NCI-H446 treated with DMSO at 0.1 percent for 48 hours (cell line): ENCODE results near the gene PKHD1.
A peak's percentile ranks its signal among the peaks of the same experiment; 100 is the strongest.
"Not testable (repeated sequence)": the region's sequence is repeated elsewhere in the genome, so short reads cannot be mapped to it uniquely, and the experiment has no call there.

Experiments used
- DNase-seq: peaks from one replicate; lab custom pipeline; 2025; lab: John Stamatoyannopoulos, UW

Gene PKHD1

DNA sequence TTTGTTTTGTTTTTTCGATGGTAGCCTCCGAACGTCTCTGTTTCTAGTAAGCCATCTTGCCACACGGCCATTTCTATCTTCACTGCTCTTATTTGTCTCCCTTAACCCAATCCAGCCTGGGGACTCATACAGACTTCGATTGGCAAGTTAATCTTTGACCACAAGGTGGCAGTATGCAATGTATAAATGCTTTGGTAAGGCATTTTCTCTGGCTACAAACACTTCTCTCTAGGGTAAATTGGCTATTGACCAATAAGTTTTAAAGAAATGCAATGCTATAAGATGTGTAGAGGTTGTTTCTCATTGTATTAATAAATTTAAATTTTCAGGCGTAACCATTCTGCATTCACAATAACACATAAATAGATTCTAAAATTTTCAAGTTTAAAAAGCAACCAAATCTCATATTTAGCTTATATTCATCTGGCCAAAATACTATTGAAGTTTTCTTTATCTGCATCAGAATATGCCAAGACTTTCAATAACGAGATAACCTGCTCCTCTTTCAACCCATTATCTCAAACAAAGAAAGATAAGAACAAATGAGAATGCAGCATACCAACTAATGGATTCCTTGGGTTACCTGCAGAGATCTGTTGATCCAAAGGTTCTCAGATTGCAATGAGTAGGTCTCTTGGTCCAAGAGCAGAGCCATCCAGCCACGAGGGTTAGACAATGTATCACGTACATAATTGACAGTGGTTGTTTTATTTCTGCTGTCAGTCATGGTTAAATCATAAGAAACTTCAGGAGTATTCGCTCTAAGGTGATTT, 231.9 kb downstream of the PKHD1 start:
- peak; percentile 54 for DNase-seq

DNA sequence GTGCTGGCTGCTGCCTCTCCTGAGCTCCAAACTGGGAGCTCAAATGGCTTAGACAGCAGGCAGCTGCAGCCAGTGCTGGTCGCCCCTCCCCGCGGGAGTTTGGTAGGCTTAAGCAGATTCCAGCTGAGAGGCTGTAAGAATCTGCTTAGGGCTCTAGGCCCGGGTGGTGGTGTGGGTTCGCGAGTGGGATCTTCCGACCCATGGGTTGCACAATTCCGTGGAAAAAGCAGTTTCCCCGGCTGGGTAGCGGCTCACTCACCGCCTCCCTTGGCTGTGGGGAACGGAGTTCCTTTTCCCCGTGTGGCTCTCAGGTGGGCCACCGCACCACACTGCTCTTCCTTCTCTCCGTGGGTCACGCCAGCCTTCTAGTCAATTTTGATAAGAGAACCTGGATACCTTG, 232.5 kb downstream of the PKHD1 start:
- no peak for DNase-seq

DNA sequence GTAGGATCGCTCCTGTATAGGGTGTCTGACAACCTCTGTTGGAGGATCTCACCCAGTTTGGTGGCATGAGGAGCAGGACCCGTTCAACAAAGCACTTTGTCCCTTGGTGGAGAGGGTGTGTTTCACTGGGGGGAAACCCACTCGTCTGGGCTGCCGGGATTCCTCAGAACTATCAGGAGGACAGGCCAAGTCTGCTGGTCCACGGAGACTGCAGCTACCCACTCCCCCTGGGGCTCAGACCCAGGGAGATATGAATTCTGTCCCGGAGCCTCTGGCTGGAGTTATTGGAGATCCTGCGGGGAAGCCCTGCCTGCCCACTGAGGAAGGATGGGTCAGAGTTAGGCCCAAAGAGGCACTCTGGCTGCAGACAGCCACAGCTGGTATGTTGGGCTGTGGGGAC, 233.1 kb downstream of the PKHD1 start:
- DNase-seq, result no peak

DNA sequence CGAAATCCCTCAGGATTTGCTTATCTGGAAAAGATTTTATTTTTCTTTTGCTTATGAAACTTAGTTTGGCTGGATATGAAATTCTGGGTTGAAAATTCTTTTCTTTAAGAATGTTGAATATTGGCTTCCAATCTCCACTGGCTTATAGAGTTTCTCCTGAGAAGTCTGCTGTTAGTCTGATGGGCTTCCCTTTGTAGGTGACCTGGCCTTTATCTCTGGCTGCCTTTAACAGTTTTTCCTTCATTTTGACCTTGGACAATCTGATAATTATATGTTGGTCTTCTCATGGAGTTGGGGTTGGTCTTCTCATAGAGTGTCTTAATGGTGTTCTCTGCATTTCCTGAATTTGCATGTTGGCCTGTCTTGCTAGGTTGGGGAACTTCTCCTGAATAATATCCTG, 234.3 kb downstream of the PKHD1 start:
- not testable (repeated sequence) for DNase-seq

DNA sequence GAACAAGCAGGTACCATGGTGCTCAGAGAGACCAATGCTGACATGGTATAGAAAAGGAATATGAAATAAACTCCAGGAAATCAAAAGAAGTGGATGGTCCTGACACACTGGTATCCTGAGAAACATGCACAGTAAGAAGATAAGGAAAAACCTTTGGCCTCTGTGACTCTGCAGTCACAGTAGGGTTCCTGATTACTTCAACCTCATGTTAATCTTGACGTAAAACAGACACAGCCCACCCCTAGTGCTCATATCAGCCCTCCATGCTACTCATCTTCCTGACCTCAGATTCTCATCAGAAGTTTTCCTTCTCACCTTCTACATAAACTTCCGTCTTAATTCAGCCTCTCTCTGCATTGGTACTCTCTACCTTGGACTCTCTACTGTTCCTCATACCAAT, 240.9 kb downstream of the PKHD1 start:
- DNase-seq, result no peak

DNA sequence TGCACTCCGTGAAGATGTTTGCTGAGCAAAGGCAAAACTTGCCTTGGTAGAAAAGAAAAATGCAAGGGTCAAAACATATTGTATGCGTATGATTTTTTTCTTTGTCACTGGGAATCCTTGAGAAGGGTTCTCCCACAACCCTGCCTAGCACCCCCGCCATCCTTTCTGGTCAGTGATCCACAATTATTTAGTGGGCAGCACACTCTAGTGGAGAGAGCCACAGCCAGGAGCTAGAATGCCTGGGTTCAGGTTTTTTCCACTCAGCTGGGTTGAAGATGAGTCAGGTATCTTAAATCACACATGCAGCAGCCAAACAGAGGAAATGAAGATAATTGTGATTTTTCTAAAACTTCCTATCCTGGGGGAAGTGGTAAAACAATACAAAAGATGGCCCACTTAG, 243.1 kb downstream of the PKHD1 start:
- DNase-seq, result no peak

DNA sequence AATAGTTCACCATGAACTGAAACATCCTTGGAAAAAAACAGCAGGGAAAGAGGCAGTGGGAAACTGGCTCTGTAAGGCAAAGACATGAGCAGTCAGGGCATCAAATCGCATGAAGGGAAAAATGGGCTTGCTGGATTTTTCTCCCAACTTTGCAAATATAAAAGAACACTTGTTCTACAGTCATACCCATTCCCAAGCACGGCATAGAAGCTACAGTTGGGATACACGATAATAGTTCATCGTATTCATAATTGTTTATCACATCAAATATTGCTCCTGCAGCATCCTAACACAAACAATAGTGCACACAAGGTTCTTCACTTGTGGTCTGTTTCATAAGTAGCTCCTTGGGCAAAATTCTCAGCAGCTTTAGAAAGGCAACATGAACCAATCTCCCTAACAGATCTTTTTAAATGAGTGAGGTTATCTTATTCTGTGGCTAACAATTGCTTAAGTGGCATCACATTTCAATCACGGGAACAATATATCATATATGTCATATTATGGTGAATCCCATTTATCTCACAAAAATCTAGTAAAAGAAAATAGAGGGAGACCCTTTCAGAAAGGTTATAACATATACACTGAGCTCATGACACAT, 243.9 kb downstream of the PKHD1 start:
- DNase-seq, result no peak

DNA sequence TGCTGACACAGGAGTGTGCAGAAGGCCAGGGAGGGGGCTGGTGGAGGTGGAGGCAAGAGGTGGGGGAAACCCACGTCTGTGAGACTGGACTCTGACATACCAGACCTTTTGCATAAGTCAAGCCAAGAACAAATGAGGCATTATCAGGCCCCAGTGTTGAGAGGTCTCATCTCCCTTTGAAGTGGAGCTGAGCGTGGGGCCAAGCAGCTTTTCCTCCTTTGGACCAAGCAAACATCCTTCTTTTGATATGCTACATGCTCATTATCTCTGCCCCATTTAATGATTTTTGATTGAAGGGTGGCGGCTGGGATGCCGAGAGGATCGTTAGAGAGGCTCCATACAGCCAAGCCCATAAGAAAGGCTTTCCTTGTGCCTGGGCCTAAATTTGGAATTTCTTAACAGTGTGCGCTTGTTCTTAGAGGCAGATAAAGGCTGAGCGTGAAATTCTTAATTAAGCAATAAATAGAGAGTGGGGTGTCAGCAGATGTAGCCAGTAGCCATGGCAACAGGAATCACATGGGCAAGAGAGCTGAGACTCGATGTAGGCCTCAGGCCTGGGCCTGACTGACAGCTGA, 244.5 kb downstream of the PKHD1 start:
- no peak for DNase-seq

DNA sequence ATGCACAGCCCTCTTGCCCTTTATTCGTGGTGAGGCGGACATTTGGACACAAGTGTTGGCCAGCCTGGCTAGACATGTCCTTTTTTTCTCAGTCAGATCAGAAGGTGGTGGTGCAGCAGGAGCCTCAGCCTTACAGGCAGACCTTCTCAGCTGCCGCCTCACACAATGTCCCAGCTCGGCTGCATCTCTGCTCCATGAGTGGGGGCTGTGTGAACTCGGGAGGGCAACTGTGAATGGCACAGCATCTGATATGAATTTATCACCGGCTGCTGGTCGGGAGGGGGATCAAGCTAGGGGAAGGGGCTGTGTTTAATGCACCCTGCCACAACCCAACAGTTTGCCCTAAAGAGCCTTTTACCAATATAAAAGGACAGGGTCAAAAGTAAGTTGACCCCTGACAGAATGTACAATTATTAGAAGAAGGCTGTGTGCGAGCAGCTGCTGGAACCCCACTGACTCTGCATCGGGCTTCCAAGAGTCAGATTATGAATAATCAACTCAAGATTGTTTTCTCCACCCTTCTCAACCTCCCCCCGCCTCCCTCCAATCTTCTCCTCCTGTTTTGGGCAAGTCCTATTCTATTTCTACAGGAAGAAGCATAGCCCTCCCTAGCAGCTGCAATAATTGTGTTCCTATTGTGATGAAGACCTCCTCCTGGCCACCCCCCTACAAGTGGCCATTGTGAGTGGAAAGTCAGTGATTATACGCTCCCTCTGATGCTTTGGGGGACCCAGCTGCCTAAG, 245.2 kb downstream of the PKHD1 start:
- no peak for DNase-seq

DNA sequence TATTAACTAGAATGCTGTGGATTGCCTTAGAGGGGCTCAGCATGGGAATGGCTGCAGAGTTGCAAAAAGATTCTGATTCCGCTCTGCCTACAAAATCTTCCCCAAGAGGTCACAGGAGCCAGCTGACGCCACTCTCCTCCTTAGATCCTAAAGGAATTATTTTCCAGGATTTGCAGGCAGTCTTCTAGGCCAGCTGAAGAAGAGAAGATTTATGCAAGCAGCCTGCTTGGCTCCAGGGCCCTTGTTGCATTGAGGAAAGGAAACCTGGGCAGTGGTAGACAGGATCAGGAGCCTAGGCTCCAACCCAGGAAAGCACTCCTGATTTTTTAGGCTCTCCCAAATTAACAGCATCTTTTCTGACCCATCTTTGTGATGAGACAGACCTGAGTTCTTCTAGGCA, 245.8 kb downstream of the PKHD1 start:
- DNase-seq, result no peak

DNA sequence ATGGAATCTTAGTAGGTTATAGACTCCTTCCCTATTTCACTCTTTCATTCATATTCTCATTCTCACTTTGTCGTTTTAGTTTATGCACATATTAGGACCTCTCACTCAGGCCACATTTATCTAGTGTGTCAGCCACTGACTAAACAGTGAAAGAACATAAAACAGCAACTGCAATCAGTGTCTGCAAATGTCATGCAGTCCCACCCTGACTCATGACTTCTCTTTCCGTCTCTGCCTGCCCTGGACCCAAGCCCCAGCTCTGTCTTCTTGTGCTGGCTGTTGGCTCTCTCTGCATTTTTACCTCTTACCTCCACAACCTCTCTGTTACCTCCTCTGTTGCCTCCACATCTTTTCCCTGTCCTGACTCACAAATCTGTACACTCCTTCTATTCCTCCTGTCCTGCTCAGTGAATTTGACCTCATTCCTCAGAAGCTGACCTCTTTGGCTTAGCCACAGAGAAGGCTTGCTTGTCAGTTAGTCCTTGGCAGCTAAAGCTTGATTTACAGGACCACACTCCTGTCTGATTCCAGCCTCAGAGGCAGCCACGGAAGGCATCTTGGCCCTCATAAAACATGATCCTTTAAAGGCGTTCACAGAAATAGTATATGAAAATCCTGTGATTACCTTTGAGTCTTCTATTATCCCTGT, 247.6 kb downstream of the PKHD1 start:
- no peak for DNase-seq

DNA sequence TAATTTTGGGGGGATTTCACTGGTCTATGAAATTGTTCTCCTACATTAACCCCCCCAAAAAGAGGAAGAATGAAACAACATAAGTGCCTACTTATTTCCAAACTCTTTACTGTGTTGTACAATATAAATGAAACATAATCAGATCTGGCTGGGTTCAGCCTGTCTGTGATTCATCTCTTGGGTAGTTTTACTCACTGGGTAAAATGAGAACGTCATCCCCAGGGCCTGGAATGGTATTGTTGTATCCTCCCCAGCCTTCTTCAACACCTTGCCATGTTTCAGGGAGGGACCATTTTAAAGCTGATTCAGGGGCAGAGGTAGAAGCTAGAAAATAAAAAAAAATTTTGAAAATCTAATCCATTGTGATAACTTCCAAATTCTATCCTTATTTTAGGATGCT, 256.7 kb downstream of the PKHD1 start:
- DNase-seq, result no peak

DNA sequence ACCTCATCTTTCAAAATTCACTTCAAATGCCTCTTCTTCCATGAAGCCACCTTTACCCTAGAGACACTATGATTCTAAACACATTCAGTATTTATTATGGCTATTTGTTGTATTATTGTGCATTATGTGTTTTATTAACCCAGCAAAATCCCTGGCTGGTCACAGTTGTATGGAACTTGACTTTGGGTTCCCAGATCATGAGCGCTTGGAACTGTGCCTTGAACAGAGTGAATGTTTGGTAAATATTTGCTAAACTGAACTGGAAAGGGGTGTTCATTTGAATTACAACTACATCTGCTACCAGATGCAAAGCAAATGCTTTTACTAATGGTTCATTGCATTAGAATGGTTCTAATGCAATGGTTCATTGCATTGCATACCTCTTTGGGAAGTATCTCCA, 259.8 kb downstream of the PKHD1 start:
- DNase-seq, result no peak

DNA sequence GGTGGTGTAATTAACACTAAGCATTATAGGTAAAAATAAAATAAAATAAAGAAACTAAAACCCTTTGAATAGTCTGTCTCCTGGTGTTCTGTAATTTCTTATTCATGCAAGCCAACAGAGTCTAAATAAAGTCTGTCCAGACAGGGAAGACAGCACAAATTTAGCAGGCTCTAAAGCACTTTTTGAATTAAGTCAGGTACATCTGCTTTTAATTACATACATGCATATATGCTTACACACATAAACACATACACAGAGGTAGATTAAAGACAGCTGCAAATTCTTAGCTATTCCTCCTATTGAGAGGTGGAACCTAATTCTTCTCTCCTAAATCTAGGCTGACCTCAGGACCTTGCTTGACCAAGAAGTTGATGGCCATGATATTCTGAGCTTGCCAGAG, 262.5 kb downstream of the PKHD1 start:
- DNase-seq, result no peak

DNA sequence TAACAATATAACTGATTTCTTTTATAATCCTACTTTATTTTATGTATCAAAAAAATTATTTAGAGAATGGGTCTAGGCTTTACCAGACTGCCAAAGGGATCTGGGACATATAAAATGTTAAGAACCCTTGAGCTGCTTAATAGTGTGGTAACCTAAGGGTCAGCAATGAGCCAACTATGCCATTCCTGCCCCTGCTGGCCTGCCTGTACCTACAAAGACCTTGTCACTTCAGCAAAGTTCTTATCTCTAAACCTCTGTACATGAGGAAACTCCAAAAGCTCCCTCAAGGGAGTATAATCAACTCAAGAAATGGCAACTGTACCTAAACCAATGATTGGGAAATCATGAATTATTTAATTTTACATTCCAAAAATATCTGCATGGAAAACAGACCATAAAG, 266.9 kb downstream of the PKHD1 start:
- DNase-seq, result no peak

DNA sequence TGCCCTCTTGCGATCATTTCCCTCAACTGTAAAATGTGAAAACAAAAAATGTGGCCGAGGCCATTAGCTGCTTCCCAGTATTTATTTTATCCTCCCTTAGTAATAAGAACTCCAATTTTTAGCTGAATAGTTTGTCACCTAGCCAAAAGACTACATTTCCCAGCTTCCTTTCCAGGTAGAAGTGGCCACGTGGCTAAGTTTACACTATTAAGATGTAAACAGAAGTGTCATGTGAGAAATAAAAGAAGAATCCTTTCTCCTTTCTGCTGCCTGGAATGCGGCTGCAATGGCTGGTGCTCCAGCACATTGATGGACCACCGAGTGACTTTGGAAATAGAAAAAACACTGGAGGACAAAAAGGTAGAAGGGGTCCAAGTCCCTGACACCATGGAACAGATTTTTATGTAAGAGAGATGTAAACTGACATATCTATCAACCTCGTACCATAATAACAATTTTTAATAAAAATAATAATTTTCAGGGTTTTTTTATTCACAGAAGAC, 268.8 kb downstream of the PKHD1 start:
- no peak for DNase-seq

DNA sequence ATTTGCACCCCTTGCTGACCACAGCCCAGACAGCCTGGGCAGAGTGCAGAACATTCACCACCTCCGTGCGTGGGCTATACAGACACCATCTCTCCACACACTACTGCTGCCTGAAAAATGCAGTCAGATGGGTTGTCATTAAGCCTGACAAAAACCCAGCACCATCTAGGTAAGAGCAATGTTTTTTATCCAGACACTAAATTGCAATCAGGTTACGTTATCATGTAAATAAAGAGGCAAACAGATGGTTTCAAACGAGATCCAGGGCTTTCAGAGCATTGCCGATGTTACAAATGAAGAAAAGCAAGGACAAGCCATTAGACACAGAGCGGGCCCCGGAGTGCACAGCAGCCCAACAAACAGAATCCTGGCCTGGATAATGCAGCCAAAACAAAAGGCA, 269.6 kb downstream of the PKHD1 start:
- no peak for DNase-seq

DNA sequence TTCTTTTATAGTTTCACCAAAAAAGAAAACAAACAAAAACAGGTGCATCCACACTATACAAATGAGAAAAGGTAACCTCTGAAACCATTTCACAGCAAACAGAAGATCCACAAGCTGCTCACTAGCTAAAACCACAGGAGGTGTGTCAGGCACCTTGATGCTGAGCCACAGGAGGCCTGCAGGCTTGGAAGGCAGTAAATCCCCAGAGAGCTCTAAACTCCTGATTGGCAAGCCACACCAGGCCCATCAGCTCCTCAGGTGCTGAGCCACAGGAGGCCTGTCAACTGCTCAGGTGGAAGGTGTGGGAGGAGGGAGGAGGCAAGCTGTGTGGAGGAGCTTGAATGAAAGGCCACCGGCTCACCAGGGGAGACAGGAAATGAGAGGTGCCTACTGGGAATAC, 273.0 kb downstream of the PKHD1 start:
- DNase-seq, result no peak

DNA sequence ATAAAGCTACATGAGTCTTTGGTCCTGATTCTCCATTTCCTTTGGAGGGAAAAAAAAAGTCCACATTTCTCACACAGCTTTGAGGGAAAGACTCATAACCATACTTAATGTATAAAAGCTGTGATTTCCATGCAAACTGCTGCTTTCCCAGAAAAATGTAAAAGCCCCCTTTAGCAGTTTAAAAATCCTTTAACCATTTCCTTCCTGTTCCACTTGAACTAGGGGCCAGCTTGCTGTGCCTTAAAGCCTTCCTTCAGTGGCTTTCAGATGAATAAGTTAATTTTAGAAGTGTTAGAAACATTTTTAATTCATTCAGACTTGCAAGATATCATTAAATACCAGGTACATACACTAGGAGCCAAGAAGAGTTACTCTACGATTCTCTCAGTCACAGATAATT, 273.5 kb downstream of the PKHD1 start:
- DNase-seq, result no peak

DNA sequence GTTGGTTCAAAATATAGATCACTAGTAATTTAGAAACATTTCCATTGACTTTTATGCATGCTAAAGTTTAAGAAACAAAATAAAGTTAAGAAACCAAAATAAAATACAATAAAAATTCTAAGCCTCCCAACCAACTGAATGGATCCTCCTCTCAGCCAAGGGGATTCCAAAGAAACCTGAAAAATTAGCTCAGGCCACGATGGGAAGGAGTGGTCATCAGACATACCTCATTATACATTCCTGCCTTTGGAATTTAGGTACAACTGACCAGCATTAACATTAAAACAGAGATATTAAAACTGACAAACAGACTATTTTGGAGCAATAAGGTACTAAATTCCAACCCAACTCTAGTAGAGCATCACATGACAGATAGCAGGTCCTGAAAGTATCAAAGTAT, 275.2 kb downstream of the PKHD1 start:
- DNase-seq, result no peak

DNA sequence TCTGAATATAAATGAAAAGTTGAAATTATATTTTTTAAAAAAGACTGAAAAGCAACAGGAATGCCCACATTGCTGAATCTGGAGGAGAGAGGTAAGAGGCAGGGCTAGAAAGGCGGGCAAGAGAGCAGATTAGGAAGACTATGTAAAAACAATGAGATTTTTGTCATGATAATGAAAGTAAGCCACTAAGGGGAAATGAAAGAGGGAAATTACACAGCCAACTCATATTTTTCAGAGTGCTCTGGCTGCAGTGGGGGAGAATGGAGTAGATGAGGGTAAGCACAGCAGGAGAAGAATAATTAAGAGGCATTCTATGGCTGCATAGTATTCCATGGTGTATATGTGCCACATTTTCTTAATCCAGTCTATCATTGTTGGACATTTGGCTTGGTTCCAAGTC, 281.9 kb downstream of the PKHD1 start:
- no peak for DNase-seq

DNA sequence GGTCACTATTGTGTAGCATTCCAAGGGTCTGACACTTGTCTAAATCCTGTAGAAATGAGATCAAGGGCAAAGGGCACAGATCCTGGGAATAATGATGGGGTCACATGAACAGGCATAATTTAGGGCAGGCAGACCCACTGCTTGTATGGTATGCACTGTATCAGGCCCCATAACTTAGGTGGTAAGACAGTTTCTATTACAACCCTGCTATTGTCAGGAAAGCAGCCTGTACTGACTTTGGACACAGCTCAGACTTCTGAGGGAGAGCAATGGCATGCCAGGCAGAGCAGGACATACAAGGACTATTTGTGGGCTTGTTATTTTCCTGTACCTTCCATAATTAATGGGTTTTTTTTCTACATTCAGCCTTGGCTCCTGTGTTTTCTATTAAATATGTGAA, 286.8 kb downstream of the PKHD1 start:
- DNase-seq, result no peak
